ENCODE data around the gene UNC45A. TPM values are rescaled to one million over a fixed set of nuclear protein-coding genes. Genes with fewer than 3 reads are reported as not detected.

Gene UNC45A
- total and polyA plus RNA-seq, 2 of the 4 experiments (the other 2 are of a cell fraction), result 68.9 to 100 TPM

- H4K5ac ChIP-seq (ENCODE audit: low read depth, low read length), result no peak overlapping the region
- no peak overlapping the region for H2BK5ac ChIP-seq (ENCODE audit: low read depth, low read length, poor library complexity, severe bottlenecking)
- dilution Hi-C loops (cut with HindIII; ENCODE audit: low sequenced_read_pairs, unreplicated experiment), result no loop called here
- H3K79me1 ChIP-seq (ENCODE audit: low read depth in 1 of 2, low read length in 2 of 2), result peaks cover 32 to 55% of the 10 kb centered on the region in 2 experiments
- no TSS peak for BruUV-seq (replicated peaks)
- ChIA-PET POLR2A (ENCODE audit: unreplicated experiment) (no interaction called here), CTCF (interaction anchor here (0.7 kb wide), 1 partner anchor 617 kb away, joined by 4 read pairs; no protein-coding TSS in a partner anchor)
- no peak overlapping the region for H3K18ac ChIP-seq (ENCODE audit: low read depth, low read length)
- no peak overlapping the region for H3K4me3 ChIP-seq (ENCODE audit: insufficient read depth, low read depth, low read length)
- H4K20me1 ChIP-seq (ENCODE audit: insufficient read depth, low read length), result peaks cover 6% of the 10 kb centered on the region; the same call in 1 of the 2 replicates
- H3K27ac ChIP-seq (ENCODE audit: insufficient read depth, low read length), result no peak overlapping the region
- WGBS, 2 experiments (ENCODE audit: extremely low coverage in 2 of 2, insufficient read length in 1 of 2), result no CpG with 5 or more reads among the region's 1 CpG
- no peak overlapping the region for H2AFZ ChIP-seq (replicated peaks; ENCODE audit: low read length, poor library complexity)
- intact Hi-C loops (cut with micrococcal nuclease), result no loop called here
- no peak overlapping the region for H2AK9ac ChIP-seq (replicated peaks; ENCODE audit: low read depth, low read length, poor library complexity)
- H3K23ac ChIP-seq (ENCODE audit: low read depth, low read length), result peak overlapping the region; percentile 43; the same call in 1 of the 2 replicates
- H3K36me3 ChIP-seq (ENCODE audit: control insufficient read depth, insufficient read depth, low read length), result peaks cover 28% of the 10 kb centered on the region
- H3K9me3 ChIP-seq (ENCODE audit: control insufficient read depth, insufficient read depth, low read length), result no peaks in the 10 kb centered on the region
- in situ Hi-C loops (cut with MboI; ENCODE audit: low sequenced_read_pairs), result no loop called here
- H3K4me1 ChIP-seq (ENCODE audit: control insufficient read depth, insufficient read depth, low read length), result peaks cover 7% of the 10 kb centered on the region
- no peaks in the 10 kb centered on the region for H3K27me3 ChIP-seq (ENCODE audit: control insufficient read depth, insufficient read depth, low read length)
- H4K8ac ChIP-seq (ENCODE audit: low read depth in 2 of 2, low read length in 2 of 2), result no peak overlapping the region
- no peak overlapping the region for H3K4me2 ChIP-seq (ENCODE audit: low read depth, low read length)
- DNase-seq (no peak), ATAC-seq (ENCODE audit: low read depth) (no peak)
- H3K4ac ChIP-seq (ENCODE audit: low read depth, low read length), result no peak overlapping the region
- TF ChIP-seq SMC3 (IDR thresholded peaks at IDR 0.05; ENCODE audit: low read depth, low read length), result no peak
- TF ChIP-seq RFX5 (IDR thresholded peaks at IDR 0.05; ENCODE audit: low read depth, low read length), result no peak
- H2BK20ac ChIP-seq (ENCODE audit: low read depth, low read length), result no peak overlapping the region
- H2BK120ac ChIP-seq (ENCODE audit: low read depth, low read length), result no peak overlapping the region
- no peak overlapping the region for H3K56ac ChIP-seq (ENCODE audit: extremely low read depth, insufficient read depth, low read length)
- no peak overlapping the region for H2AK5ac ChIP-seq (ENCODE audit: low read depth, low read length)
- no peak overlapping the region for H3K14ac ChIP-seq (replicated peaks; ENCODE audit: low read depth, low read length)
- no peak overlapping the region for H2BK15ac ChIP-seq (ENCODE audit: low read depth, low read length)
- no peak overlapping the region for H4K91ac ChIP-seq (ENCODE audit: insufficient read depth, low read depth, low read length)
- peaks cover 17% of the 10 kb centered on the region for H3K9me1 ChIP-seq (ENCODE audit: insufficient read depth, low read length)
- no peak overlapping the region for H3K9ac ChIP-seq (ENCODE audit: low read depth, low read length)
These were observed 1.7 kb downstream of the UNC45A start for GRCh38 chr15:90936823-90937222.

All from IMR-90 (cell line).